ENCODE measurements around the gene ANKRD62.

ANKRD62 gene

DNA sequence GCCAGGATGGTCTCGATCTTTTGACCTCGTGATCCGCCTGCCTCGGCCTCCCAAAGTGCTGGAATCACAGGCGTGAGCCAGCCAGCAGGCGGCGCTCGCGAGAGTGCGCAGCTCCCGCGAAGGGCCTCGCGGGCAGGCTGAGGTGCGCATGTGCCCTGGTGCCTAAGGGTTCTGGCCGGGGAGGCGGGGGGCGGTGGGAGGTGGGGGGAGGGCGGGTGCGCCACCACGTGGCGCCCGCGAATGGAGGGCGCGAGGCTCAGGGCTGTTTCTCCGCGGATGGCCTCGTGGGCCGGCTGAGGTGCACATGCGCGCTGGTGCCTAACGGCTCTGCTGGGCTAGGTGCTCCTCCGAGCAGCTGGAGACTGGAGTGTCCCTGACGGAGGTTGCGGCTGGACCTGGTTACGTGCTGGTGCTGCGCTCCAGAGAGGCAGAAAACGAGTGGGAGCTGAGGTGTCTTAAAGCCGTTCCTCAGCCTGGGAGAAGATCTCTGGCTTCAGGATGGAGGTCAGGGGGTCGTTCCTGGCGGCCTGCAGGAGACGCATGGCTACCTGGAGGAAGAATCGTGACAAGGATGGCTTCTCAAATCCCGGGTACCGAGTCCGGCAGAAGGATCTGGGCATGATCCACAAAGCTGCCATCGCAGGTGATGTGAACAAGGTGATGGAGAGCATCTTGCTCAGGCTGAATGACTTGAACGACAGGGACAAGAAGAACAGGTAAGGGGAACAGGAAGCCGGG is at the start of gene ANKRD62:
Gene ANKRD62, plus strand, starts transcription at position 324 of the 738 bp plus-strand sequence. Its CDS starts 175 bp downstream, at position 499.
- no peak for DNase-seq

DNA sequence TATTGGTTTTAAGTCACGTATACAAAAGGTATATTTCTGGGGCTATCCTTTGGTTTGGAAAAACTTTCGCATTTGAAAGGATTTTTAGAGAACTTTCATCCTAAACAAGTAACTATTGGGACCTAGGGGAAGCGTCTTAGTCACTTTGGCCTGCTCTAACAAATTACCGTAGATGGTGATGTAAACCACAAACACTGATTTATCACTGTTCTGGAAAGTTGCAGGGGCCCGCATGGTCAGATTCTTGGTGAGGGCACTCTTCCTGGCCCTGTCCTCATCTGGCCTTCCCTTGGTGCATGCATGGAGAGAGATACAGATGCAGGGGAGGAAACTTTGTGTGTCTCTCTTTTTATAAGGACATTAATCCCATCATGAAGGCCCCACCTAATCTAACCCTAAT is 49.1 kb upstream of the ANKRD62 start:
- DNase-seq = no peak

DNA sequence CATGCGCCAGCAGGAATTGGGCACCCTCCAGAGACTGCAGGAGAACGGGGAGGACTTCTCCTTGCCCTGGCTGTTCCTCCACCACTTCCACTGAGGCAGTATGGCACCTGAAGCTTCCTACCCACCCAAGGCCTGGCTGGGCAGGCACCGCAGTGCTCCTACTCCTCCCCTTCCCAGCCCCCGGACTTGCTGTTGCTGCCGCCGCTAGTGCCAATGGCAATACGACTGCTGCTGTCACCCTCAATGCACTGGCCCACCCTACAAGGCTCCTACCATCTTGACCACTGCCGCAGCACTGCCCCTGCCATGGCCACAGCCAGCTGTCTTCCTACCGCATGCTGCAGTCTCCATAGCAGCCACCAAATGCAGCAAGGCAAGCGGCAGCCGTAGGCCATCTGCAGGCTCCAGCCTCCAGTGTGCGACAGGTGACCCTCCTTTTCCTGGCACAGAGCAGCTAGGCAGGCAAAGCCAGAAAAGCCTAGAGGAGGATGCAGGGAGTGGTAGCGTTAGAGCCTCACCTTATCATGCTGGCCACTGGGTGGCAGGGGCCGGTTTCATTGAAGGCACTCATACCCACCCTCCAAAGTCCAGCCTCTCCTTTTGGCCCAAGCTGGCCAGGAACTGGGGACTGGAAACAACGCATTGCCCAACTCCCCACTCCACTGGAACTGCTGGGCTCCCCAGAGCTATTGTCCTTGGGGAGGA is 47.4 kb upstream of the ANKRD62 start:
- no peak for DNase-seq

DNA sequence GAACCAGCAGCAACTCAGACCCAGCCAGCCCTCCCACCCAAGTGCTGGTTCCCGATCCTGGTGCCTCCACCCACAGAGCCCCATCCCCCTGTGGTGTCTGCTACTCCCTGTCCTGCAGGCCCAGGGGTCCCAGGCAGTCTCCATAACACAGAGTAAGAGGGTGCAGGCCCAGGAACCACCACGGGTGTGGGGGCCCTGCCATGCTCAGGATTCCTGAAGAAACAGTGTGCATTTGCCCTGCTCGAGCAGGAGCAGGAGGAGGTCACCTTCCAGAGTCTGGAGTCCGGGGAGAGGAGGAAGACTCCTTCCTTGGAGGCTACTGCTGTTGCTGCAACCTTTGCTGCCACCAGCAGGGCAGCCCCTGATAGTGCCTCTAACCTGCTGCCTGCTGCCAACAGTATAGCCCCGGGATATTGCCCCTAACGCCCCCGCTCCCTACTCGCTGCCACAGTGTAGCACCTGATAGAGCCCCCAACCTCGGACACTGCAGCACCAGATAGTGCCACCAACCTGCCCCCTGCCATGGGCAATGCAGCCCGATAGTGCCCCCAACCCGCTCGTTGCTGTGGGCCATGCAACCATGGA is 46.8 kb upstream of the ANKRD62 start:
- DNase-seq = no peak

DNA sequence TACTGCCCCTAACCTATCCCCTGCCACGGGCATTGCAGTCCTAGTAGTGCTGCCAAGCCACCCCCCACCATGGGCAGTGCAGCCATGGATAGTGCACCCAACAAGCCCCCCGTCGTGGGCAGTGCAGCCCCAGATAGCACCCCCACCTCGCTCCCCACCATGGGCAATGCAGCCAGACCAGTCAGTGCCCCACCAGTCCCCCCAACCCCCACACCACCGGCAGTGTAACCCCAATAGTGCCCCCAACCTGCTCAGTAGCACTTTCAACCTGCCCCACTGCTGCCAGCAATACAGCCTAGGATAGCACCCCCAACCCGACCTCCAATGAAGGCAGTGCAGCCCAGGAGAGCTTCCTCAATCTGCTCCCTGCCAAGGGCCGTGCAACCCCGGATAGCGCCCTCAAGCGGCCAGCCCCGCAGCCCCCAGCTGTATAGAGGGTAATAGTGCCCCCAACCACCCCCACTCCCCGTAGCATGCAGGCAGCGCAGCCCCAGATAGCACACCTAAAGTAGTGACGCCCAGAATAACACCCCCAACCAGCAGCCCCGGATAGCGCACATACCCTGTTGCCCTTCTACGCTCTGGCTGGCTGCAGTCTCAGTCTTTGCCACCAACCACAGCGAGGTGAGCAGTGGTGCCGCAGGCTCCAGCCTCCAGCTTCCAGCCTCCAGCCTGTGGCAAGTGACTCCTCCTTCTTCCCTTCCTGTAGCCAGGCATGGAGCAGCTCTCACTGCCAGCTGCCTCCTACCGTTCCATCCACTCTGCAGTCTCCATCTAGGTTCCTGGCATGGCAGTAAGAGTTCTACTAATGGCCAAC is 45.4 kb upstream of the ANKRD62 start:
- DNase-seq = no peak

DNA sequence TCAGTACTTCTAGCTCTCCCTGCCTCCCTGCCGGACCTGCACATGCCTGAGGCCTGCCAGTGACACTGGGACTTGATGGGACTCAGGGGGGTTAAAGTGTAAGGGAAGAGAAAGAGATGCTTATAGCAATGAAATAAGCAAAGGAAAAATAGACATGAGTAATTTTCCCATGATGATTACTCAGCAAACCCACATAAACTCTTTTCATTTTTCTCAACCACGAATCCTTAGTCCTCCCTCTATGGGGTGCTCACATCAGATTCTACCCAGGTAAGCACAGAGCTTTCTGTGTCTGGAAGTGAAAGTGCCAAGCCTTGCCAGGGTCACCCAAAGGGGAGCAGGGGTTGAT is 44.8 kb upstream of the ANKRD62 start:
- DNase-seq = no peak

DNA sequence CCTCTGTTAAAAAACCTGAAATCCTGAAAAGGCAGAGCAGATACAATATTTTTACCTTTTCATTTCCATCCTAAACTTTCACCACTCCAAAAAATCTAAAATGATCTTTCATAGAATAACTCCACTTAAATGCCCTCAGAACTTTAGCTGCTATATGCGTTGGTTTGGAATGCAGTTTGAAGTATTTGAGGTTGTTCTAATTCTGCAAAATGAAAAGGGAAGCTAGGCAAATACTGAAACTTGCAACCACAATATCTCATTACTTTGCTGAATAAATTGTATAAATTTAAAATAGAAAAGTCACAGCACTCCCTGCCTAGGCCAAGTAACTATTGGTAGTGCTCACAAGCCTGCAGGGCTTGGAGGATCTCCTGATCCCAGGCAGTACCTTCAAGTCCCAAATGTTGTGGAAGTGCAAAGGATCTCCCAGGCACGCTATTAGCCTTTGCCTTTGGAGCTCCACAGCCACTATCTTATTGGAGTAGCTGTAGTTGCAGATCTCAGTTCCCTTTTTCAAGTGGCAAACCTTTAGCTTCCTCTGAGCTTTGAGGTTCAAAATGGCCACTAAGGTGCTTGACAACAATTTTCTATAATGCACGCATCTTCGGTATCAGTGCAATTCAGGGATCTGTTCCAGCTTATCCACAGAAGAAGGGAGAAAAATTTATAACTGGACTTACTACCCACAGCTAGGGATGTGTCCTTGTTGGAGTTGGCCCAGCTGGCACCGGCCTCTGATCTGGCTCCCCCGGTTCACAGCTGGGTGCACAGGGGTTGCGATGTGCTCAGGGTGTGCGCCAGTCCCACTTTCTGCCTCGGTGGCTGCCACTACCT is 43.4 kb upstream of the ANKRD62 start:
- DNase-seq = no peak

DNA sequence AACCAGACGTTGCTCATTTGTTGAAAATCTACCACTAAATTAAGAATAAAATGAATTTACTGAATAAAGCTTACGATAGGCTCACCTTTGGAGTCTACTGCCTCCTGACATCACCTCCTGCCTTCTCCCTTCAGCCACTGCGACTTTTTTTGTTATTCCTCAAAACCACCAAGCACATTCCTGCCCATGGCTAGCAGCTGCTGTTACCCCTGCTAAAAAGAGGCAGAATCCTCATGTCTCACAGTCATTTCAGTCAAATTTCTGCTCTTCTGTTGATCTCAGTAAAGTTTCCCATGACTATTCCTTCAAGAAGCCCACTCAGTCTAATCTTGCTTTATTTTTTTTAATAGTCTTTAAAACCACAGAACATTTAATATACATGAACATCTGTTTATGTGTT is 40.8 kb upstream of the ANKRD62 start:
- no peak for DNase-seq

DNA sequence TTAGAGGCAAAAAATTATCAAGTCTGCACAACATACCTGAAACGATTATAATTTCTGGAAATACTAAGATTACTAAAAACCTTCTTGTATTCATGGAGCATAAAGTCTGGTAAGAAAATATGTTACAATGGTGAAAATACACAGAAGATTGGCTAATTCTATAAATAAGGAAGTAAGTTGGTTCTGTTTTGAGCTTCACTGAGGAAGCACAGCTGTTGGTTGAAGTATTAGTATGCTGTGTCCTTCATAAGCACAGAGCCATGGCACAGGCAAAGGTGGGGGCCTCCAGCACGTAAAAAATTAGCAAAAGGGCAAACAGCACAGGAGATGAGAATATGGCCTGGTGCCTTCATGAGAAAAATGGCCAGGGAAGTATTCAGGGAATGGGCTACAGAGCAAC is 40.4 kb upstream of the ANKRD62 start:
- no peak for DNase-seq

DNA sequence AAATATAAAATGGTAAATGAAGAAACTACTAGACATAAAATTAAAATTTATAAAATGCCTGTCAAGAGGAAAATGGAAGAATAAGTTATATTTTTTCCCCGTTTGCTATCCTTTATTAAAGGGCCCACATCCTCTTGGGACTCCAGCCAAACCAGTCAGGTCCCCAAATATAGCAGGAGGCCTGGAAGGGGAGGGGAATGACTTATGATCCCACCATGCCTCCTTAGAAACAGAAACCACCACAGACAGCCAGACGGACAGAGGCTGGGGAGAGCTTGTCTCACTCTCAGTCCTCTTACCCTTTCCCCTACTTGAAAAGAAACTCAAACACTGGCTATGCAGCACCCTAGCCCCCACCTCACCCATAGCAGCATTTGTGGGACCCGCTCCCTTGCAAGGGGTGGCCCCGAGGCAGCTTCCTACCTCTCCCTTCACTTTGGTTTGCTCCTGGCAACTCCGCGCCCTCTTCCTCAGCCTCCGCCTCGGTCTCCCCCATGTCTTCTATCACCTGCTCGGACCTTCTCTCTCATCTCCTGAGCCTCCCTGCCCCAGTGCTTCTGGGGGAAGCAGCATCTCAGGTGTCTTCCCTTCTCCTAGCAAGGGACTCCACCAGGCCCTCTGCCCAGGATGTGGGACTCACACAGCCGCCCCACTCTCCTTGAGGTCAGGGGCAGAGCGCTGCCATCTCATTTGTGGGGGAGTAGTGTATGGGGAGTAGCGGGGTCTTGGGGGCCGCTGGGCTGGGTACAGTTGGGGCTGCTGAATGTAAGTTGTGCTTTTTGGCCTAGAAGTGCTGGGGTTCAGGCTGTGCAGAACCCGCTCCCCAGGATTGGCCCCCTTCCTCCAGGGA is 37.4 kb upstream of the ANKRD62 start:
- no peak for DNase-seq

DNA sequence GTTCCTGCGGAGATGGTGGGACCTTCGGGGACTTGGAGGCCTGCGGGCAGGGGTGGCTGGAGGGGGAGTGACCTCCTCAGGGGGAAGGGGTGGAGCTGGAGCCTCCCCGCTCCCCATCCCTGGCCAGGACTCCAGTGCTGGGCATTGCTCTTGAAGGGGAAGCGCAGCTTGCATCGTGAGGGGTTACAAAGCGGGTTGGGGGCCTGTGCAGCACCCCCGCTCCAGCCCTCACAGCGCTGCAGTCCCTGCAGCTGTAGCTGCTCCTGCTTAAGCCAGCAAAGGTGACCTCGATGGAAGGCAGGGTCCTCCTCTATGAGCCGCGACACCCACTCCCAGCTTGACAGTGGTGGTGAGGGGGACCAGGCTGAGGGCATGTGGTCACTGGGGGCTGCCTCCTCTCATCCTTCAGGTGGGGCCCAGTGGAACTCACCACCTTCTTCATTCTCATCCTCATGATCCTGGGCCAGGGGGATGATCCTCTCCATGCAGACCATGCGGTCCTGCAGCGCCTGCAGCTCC is 36.7 kb upstream of the ANKRD62 start:
- no peak for DNase-seq

DNA sequence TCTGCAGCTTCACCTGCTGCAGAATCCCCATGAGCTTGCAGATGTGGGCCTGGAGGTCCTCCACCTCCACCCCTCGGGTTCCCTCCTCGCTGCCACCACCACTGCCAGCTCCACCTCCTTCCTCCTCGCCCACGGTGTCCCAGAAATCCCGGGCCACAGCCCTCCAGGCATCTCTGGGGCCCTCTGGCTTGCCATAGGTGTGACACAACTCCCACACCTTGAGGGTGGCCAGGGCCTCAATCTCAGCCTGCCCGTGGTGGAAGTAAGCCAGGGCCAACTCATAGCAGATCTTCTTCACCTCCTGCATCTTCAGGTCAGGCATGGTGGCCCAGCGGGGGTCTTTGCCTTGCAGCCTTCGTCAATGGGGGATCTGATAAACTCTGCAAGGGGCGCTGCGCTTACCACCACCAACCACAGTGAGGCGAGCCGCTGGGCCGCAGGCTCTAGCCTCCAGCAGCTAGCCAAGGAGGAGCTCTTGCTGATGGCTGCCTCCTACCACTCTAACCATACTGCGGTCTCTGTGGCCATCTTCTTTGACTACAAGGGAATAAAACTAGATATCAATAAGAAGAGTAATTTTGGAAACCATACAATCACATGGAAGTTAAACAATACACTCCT is 36.1 kb upstream of the ANKRD62 start:
- no peak for DNase-seq

DNA sequence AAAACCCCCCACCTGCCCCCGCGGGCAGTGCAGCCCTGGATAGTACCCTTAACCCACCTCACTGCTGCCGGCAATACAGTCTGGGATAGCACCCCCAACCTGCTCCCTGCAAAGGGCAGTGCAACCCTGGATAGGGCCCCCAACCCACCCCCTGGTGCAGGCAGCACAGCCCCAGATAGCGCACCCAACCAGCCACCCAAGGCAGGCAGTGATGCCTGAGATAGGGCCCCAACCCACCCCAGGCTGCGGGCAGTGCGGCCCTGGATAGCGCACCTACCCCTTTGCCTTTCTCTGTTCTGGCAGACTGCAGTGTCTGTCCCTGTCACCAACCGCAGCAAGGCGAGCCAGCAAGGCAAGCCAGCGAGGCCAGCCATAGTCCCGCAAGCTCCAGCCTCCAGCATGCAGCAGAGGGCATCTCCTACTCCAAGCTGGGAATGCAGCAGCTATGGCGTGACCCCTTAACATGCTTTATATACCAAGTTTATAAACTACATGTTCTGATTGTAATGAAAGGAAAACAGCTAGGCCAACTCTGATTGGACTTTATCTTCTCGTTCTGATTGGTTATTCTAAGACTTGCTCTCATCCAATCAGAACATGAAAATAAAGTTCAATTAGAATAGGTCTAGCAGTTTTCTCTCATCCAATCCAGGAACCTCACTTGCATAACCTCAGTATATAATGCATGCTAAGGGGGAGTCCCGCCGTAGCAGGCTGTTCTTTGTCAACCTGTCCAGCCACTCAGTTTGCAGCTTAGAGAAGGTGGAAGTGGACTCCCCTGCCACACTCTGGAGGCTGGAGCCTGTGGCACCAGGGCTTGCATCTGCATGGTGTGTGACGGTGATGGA is 34.1 kb upstream of the ANKRD62 start:
- DNase-seq = no peak

DNA sequence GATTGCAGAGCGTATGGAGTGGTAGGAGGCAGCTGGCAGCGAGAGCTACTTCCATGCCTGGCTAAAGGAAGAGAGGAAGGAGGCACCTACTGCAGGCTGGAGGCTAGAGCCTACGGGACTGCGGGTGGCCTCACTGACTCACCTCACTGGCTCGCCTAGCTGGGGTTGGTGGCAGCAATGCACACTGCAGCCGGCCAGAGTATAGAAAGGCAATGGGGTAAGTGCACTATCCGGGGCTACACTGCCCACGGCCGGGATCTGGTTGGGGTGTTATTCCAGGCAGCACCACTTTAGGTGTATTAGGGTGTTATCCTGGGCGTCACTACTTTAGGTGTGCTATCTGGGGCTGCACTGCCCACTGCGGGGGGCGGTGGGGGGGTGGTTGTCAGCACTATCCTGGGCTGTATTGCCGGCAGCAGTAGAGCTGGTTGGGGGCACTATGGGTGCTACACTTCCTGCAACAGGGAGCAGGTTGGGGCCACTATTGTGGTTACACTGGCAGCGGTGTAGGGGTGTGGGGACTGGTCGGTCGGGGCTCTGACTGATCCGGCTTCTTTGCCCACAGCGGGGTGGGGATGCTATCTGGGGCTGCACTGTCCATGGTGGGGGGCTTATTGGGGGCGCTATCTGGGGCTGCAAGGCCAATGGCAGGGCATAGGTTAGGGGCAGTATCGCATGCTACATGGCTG is 33.3 kb upstream of the ANKRD62 start:
- DNase-seq = no peak

DNA sequence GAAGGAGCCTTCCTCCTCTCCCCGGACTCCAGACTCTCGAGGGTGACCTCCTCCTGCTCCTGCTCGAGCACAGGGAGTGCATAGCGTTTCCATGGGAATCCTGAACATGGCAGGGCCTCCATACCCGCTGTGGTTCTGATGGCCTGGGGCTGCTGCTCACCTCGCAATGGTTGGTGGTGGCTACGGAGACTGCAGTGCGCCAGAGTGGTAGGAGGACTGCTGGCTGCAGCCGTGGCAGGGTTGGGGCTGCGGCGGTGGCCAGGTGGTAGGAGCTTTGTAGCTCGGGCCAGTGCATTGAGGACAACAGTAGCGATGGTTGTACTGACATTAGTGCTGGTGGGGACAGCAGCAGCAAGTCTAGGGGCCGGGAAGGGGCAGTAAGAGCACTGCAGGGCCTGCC is 32.0 kb upstream of the ANKRD62 start:
- no peak for DNase-seq

DNA sequence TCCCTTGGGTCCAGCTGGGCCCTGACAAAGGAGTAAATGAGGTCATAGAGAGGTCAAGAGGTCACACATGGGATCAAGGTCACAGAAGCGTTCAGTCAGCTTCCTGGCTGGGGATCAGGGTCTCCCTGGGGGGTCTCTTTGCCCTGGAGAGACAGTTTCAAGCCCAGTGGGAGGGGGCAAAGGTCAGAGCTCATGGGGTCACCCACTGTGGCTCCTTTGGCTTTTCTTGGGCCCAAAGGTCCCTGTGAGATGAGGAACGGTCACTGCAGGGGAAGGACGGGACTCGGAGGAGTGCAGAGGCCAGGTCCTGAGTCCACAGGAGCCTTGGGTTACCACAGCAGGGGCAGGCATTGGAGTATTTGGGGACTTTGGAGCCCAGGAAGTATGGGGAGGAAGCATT is 30.7 kb upstream of the ANKRD62 start:
- DNase-seq = no peak

DNA sequence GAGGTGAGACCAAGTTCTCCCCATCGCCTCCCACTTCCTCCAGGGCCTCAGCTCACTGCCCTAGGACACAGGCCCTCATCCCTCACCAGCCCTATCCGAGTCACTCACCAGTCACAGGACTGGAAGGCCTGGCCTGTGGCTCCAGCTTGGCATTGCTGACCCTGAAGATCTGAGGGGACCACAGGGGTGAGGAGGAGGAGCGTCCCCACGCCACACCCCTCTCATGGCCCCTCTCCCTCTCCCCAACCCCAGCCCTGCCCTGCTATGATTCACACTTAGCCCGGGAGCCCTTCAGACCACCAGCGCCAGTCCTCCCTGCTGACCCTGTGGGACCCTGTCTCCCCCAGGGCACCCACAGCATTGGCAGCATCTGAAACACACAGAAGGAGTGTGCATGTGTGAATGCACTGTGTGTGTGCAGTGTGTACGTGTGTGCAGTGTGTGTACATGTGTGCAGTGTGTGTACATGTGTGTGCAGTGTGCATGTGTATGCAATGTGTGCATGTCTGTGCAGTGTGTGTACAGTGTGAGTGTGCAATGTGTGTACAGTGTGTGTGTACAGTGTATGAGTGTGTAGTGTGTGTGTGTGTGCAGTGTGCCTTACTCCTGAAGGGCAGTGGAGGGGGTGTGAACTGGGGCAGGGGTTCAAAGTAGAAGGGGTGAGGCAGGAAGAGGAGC is 29.4 kb upstream of the ANKRD62 start:
- no peak for DNase-seq

DNA sequence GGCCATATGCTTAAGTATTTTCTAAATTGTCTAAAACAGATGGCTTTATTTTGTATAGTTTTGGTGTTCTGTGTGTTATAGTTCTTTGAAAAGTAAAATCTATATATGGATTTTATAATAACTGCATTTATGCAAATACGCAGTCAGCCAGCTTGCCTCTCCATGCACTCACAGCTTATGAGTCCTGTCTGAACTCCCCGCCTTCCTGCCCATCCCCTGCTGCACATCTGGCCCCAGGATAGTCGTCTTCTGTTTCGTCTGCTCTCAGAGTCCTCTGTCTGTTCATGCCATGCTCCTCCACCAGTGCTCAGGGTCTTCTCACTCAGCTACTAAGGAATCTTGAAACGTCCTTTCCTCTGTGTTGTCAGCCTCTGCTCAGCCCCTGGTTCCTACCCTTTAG is 28.2 kb upstream of the ANKRD62 start:
- DNase-seq = no peak

Measured in stimulated activated CD4-positive, alpha-beta T cell treated with anti-CD3 and anti-CD28 coated beads, Interleukin-12 subunit alpha, Interleukin-12 subunit beta, amount 100 ng/mL, for 4 hours (primary cell).